Ectodermal cell (in vitro differentiated cells): ENCODE measurements around the gene STXBP4.

Experiments
- H3K27ac ChIP-seq: 2 replicates; pipeline ENCODE4 v1.7.0; 2013; ENCODE audit warnings: mild to moderate bottlenecking, low read depth, low read length; ENCODE audit not compliant: insufficient read depth, poor library complexity, severe bottlenecking
- H3K27me3 ChIP-seq: 2 replicates; pipeline ENCODE4 v1.7.0; 2013; ENCODE audit warnings: mild to moderate bottlenecking, low read length; ENCODE audit not compliant: insufficient read depth, control insufficient read depth, poor library complexity, severe bottlenecking
- H3K36me3 ChIP-seq: one replicate; pipeline ENCODE4 v1.7.0; 2013; ENCODE audit warnings: low read length; ENCODE audit not compliant: control insufficient read depth, insufficient read depth
- H3K4me1 ChIP-seq: one replicate; pipeline ENCODE4 v1.7.0; 2013; ENCODE audit warnings: low read length; ENCODE audit not compliant: control insufficient read depth, insufficient read depth
- H3K4me3 ChIP-seq: 2 replicates; pipeline ENCODE4 v1.7.0; 2013; ENCODE audit warnings: low read depth, low read length, control low read depth; ENCODE audit not compliant: insufficient read depth
- H3K9me3 ChIP-seq: 2 replicates; pipeline ENCODE4 v1.7.0; 2013; ENCODE audit warnings: mild to moderate bottlenecking, low read length, moderate library complexity; ENCODE audit not compliant: control insufficient read depth
- WGBS, 2 experiments: methylation state at CpG; one replicate each; pipeline ENCODE4 v1.1.7; 2013; ENCODE audit warnings: missing lambda C conversion rate in 2 of 2; 5-methylcytosine and 5-hydroxymethylcytosine counted together

The STXBP4 gene

DNA sequence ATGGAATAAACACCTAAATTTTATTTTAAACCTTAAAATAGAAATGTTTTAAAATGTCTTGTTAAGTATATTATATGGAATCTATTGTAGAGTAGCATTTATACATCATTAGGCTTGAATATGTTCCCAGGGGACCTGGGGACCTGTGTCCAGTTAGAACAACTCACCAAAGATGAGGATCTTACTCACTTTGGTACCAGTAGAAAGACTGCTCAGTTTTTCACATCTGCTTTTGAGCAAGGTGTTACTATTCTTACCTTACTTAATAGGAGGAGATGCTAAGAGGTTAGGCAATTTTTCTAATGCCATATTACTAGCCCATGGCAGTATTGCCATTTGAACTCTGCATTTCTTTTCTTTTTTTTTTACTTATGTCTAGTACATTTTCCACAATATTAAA is 14.7 kb downstream of the STXBP4 start:
- Histone ChIP-seq H3K36me3 (peaks cover 4% of the 10 kb centered on the region), H3K4me3 (no peak overlapping the region), H3K9me3 (no peaks in the 10 kb centered on the region)

GRCh38 chr17:54985476-54985875 is 16.9 kb downstream of the STXBP4 start:
- no peaks in the 10 kb centered on the region for H3K9me3 ChIP-seq
- peaks cover 2% of the 10 kb centered on the region for H3K36me3 ChIP-seq
- H3K27me3 ChIP-seq: no peaks in the 10 kb centered on the region
- 83% methylated on average over 1 of the region's 1 CpG; no CpG with 5 or more reads in 1 of the 2 experiments for WGBS, 2 experiments
- H3K4me3 ChIP-seq: no peak overlapping the region
- no peaks in the 10 kb centered on the region for H3K4me1 ChIP-seq
- H3K27ac ChIP-seq: no peak overlapping the region

More for the DNA sequence above, 14.7 kb downstream of the STXBP4 start:
- Histone ChIP-seq H3K27ac (no peak overlapping the region), H3K27me3 (no peaks in the 10 kb centered on the region), H3K4me1 (no peaks in the 10 kb centered on the region)

GRCh38 chr17:54990118-54990517 is 21.6 kb downstream of the STXBP4 start:
- Histone ChIP-seq H3K27ac (no peak overlapping the region), H3K4me1 (no peaks in the 10 kb centered on the region), H3K9me3 (no peaks in the 10 kb centered on the region), H3K27me3 (no peaks in the 10 kb centered on the region), H3K36me3 (no peaks in the 10 kb centered on the region), H3K4me3 (no peak overlapping the region)
- 89 to 91% methylated on average over 4 of the region's 4 CpGs for WGBS, 2 experiments

DNA sequence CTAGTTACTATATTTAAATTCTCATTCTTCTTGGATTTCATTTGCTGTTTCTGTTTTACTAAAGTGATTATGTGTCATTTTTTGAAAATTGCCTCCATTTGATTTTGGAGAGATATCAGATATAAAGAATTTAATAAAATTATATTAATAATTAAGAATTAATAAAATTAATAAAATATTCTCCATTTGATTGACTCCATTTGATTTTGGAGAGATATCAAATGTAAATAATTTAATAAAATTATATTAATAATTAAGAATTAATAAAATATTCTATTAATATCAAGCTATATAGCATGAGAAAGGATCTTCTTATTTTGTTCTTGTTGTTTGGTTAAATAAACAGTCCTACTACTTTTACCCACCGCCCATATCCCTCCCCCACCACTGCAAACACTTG is 23.0 kb downstream of the STXBP4 start:
- H3K27me3 ChIP-seq: no peaks in the 10 kb centered on the region
- no peaks in the 10 kb centered on the region for H3K4me1 ChIP-seq
- no peak overlapping the region for H3K4me3 ChIP-seq
- WGBS, 2 experiments: no CpG with 5 or more reads among the region's 1 CpG
- no peak overlapping the region for H3K27ac ChIP-seq
- H3K9me3 ChIP-seq: no peaks in the 10 kb centered on the region
- H3K36me3 ChIP-seq: no peaks in the 10 kb centered on the region

DNA sequence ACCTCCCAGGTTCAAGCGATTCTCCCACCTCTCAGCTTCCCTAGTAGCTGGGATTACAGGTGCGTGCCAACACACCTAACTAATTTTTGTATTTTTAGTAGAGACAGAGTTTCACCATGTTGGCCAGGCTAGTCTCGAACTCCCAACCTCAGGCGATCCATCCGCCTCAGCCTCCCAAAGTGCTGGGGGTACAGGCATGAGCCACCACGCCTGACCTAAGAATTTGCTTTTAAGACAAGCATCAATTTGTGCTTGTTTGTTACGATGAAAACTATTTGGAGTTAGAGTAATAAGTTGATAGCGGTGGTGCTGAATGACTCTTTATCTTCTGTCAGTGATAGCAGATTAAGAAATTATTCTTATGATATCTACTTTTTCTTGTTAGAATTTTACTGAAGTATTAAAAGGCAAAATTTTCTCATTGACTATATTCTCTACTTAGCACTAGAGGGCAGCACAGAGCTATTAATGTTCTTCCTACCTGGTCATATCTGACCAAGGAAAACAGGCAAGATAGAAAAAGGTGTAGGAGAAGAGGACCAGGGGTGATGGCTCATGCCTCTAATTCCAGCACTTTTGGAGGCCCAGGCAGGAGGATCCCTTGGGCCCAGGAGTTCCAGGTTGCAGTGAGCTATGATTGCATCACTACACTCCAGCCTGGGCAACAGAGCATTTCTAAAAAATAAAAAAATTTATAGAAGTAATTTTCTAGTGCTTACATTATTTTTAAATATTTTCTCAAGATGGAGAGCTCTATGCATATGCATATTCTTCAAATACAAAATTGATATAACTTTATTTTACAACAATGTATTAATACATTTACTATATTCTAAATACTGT is 24.5 kb downstream of the STXBP4 start:
- Histone ChIP-seq H3K27ac (no peak overlapping the region), H3K4me1 (no peaks in the 10 kb centered on the region), H3K9me3 (no peaks in the 10 kb centered on the region), H3K27me3 (no peaks in the 10 kb centered on the region), H3K4me3 (no peak overlapping the region), H3K36me3 (no peaks in the 10 kb centered on the region)
- 86 to 94% methylated on average over 7 to 8 of the region's 8 CpGs for WGBS, 2 experiments

GRCh38 chr17:54996441-54996840 is 27.9 kb downstream of the STXBP4 start:
- Histone ChIP-seq H3K4me1 (no peaks in the 10 kb centered on the region), H3K27me3 (no peaks in the 10 kb centered on the region), H3K9me3 (no peaks in the 10 kb centered on the region), H3K36me3 (no peaks in the 10 kb centered on the region), H3K27ac (no peak overlapping the region), H3K4me3 (no peak overlapping the region)
- no CpG with 5 or more reads among the region's 1 CpG for WGBS, 2 experiments

- peaks cover 3% of the 10 kb centered on the region for H3K36me3 ChIP-seq
- no peaks in the 10 kb centered on the region for H3K27me3 ChIP-seq
- H3K4me1 ChIP-seq: no peaks in the 10 kb centered on the region
- H3K9me3 ChIP-seq: no peaks in the 10 kb centered on the region
- H3K27ac ChIP-seq: no peak overlapping the region
- no peak overlapping the region for H3K4me3 ChIP-seq
Observed at GRCh38 chr17:55002458-55002857, 33.9 kb downstream of the STXBP4 start.

DNA sequence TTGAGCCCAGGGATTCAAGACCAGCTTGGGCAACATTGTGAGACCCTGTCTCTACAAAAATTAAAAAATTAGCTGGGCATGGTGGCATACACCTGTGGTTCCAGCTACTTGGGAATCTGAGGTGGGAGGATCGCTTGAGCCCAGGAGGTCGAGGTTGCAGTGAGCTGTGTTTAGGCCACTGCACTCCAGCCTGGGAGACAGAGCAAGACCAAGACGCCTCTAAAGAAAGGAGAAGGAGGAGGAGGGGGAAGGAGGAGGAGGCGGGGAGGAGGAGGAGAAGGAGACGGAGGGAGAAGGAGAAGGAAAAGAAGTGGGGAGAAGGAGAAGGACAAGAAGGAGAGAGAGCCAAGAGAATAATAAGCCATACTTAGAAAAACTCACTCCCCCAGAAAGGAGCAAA is 35.9 kb downstream of the STXBP4 start:
- Histone ChIP-seq H3K4me1 (no peaks in the 10 kb centered on the region), H3K9me3 (no peaks in the 10 kb centered on the region), H3K27me3 (no peaks in the 10 kb centered on the region), H3K27ac (no peak overlapping the region), H3K4me3 (no peak overlapping the region), H3K36me3 (peaks cover 3% of the 10 kb centered on the region)
- whole genome bisulfite sequencing, 2 experiments: 57 to 59% methylated on average over 4 to 5 of the region's 5 CpGs

DNA sequence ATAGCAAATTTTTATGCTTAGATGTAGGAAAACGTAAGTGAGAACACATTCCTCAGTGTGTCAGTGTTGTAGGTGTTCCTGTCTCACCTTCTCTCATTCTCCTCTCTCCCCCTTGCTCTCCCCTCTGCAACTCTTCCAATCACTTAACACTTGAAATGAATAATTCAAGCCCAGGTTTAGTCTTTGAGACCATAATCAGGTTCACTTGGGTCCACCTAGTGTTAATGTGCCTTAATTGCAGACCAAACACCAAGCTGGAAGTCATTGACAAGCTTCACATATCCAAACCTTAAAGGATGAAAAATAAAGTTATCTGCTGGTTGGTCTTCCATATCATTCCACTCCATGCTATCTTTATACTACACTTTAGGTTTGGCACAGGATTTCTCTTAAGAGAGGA is 37.0 kb downstream of the STXBP4 start:
- H3K36me3 ChIP-seq: peaks cover 3% of the 10 kb centered on the region
- H3K27ac ChIP-seq: no peak overlapping the region
- H3K27me3 ChIP-seq: no peaks in the 10 kb centered on the region
- H3K4me3 ChIP-seq: no peak overlapping the region
- H3K4me1 ChIP-seq: no peaks in the 10 kb centered on the region
- WGBS, 2 experiments: 64 to 100% methylated on average over 1 of the region's 1 CpG
- H3K9me3 ChIP-seq: no peaks in the 10 kb centered on the region

DNA sequence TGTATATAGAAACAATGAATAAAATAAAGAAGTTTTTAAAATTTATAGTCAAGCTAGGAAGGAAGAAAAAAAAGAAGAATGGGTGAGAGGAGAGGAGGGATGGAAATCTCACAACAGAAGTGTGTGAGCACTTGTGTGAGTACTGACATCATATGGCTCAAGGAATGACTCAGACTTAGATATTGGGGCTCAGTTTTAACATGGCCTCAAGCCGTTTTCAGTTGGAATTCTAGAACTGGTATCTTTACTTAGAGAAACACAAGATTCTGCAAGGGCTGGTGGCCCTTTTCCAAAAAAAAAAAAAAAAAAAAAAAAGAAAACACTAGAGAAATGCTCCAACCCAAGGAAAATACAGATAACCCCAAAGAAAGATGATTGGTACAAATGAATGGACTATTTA is 55.1 kb downstream of the STXBP4 start:
- no peaks in the 10 kb centered on the region for H3K36me3 ChIP-seq
- 23 to 33% methylated on average over 1 of the region's 1 CpG for WGBS, 2 experiments
- no peak overlapping the region for H3K27ac ChIP-seq
- H3K4me1 ChIP-seq: no peaks in the 10 kb centered on the region
- H3K9me3 ChIP-seq: no peaks in the 10 kb centered on the region
- no peak overlapping the region for H3K4me3 ChIP-seq
- H3K27me3 ChIP-seq: no peaks in the 10 kb centered on the region
